Astrocyte (in vitro differentiated cells and primary cell): ENCODE results near the gene RPS2. TPM values are rescaled to one million over a fixed set of nuclear protein-coding genes. Genes with fewer than 3 reads are reported as not detected.

Experiments
- DNase-seq: peaks from one replicate; pipeline ENCODE4 v3.0.0-alpha.2; 2010; ENCODE audit warnings: low read depth
- FAIRE-seq: peaks from 2 replicates; lab custom pipeline; 2011; peaks lifted over from hg19 to GRCh38; lab: Jason Lieb, UNC
- H2AFZ ChIP-seq: 2 replicates; pipeline ENCODE4 v1.6.0; 2012; ENCODE audit warnings: low read depth, low read length, inconsistent platforms
- H3K27ac ChIP-seq: 2 replicates; pipeline ENCODE4 v1.5.1; 2011; ENCODE audit warnings: low read depth, low read length, inconsistent platforms
- H3K27me3 ChIP-seq: 2 replicates; pipeline ENCODE4 v1.6.0; 2011; ENCODE audit warnings: low read length, inconsistent platforms; ENCODE audit not compliant: insufficient read depth
- H3K36me3 ChIP-seq: 2 replicates; pipeline ENCODE4 v1.5.1; 2011; ENCODE audit warnings: low read length, inconsistent platforms; ENCODE audit not compliant: insufficient read depth
- H3K4me1 ChIP-seq: 2 replicates; pipeline ENCODE4 v1.5.1; 2011; ENCODE audit warnings: low read length, inconsistent platforms; ENCODE audit not compliant: insufficient read depth
- H3K4me2 ChIP-seq: 2 replicates; pipeline ENCODE4 v1.6.0; 2012; ENCODE audit warnings: low read length, inconsistent platforms
- H3K4me3 ChIP-seq: 2 replicates; pipeline ENCODE4 v1.5.1; 2011; ENCODE audit warnings: low read depth, mild to moderate bottlenecking, low read length, inconsistent platforms; ENCODE audit not compliant: insufficient read depth
- H3K79me2 ChIP-seq: 2 replicates; pipeline ENCODE4 v1.6.0; 2012; ENCODE audit warnings: mild to moderate bottlenecking, low read length, inconsistent platforms; ENCODE audit not compliant: insufficient read depth
- H3K9ac ChIP-seq: 2 replicates; pipeline ENCODE4 v1.6.0; 2012; ENCODE audit warnings: mild to moderate bottlenecking, low read length, inconsistent platforms
- H3K9me3 ChIP-seq: 2 replicates; pipeline ENCODE4 v1.5.1; 2012; ENCODE audit warnings: low read depth, mild to moderate bottlenecking, low read length, inconsistent platforms; ENCODE audit not compliant: insufficient read depth
- H4K20me1 ChIP-seq: 2 replicates; pipeline ENCODE4 v1.6.0; 2012; ENCODE audit warnings: low read length, inconsistent platforms; ENCODE audit not compliant: insufficient read depth
- H3K27ac Mint-ChIP-seq: one replicate; pipeline ENCODE4 v1.8.0; 2021; ENCODE audit warnings: mild to moderate bottlenecking, mixed read lengths; ENCODE audit not compliant: unreplicated experiment
- H3K27me3 Mint-ChIP-seq: one replicate; pipeline ENCODE4 v1.8.0; 2021; ENCODE audit warnings: low read depth, mixed read lengths; ENCODE audit not compliant: unreplicated experiment
- H3K36me3 Mint-ChIP-seq: one replicate; pipeline ENCODE4 v1.8.0; 2021; ENCODE audit warnings: low read depth, mixed read lengths; ENCODE audit not compliant: unreplicated experiment
- H3K4me1 Mint-ChIP-seq: one replicate; pipeline ENCODE4 v1.8.0; 2021; ENCODE audit warnings: low read depth, mixed read lengths; ENCODE audit not compliant: unreplicated experiment
- H3K4me3 Mint-ChIP-seq: one replicate; pipeline ENCODE4 v1.8.0; 2021; ENCODE audit warnings: mild to moderate bottlenecking, moderate library complexity, mixed read lengths; ENCODE audit not compliant: unreplicated experiment
- H3K9me3 Mint-ChIP-seq: one replicate; pipeline ENCODE4 v1.8.0; 2021; ENCODE audit warnings: mild to moderate bottlenecking, mixed read lengths; ENCODE audit not compliant: unreplicated experiment
- EZH2 ChIP-seq: IDR thresholded peaks from 2 replicates; pipeline ENCODE4 v1.6.1; 2012; ENCODE audit warnings: mild to moderate bottlenecking, low read length, inconsistent platforms; ENCODE audit not compliant: insufficient read depth
- total RNA-seq: library from RNA; stranded (reverse); gene quantifications from 2 replicates; pipeline ENCODE4 v1.2.1, GENCODE V29; 2021
- TF ChIP-seq, protein P1 (sequence below): IDR thresholded peaks from 2 replicates; pipeline ENCODE4 v1.5.1; 2011; ENCODE audit warnings: low read depth, mild to moderate bottlenecking, inconsistent platforms, low read length, moderate library complexity; ENCODE audit not compliant: insufficient read depth

The RPS2 gene
- total RNA-seq, 1 donor from 2014 or later = 2,534 TPM

GRCh38 chr16:1918351-1919326 is 46.0 kb downstream of the RPS2 start, which contains the start of gene HS3ST6:
TSS of gene HS3ST6 (minus strand) at chr16:1918415. CDS start at chr16:1918323, 92 bp downstream.
- DNase-seq (no peak), FAIRE-seq (no peak)
- Mint-ChIP-seq H3K9me3 (no peaks in the 10 kb centered on the region), H3K4me3 (no peak within 1 kb of the TSS), H3K27ac (no peak within 1 kb of the TSS), H3K27me3 (peaks cover 63% of the 10 kb centered on the region), H3K36me3 (no peaks in the 10 kb centered on the region), H3K4me1 (peaks cover 2% of the 10 kb centered on the region)
- no peak within 1 kb of the TSS for H3K27ac ChIP-seq
- peaks cover 71% of the 10 kb centered on the region for H3K27me3 ChIP-seq
- H3K9me3 ChIP-seq = no peaks in the 10 kb centered on the region
- no peaks in the 10 kb centered on the region for H3K4me1 ChIP-seq
- H3K79me2 ChIP-seq = no peaks in the 10 kb centered on the region
- no peak within 1 kb of the TSS for H2AFZ ChIP-seq
- H4K20me1 ChIP-seq = no peaks in the 10 kb centered on the region
- H3K9ac ChIP-seq = no peak within 1 kb of the TSS
- no peak within 1 kb of the TSS for H3K4me2 ChIP-seq
- TF ChIP-seq EZH2 = peak; percentile 62
- TF ChIP-seq, protein P1, sequence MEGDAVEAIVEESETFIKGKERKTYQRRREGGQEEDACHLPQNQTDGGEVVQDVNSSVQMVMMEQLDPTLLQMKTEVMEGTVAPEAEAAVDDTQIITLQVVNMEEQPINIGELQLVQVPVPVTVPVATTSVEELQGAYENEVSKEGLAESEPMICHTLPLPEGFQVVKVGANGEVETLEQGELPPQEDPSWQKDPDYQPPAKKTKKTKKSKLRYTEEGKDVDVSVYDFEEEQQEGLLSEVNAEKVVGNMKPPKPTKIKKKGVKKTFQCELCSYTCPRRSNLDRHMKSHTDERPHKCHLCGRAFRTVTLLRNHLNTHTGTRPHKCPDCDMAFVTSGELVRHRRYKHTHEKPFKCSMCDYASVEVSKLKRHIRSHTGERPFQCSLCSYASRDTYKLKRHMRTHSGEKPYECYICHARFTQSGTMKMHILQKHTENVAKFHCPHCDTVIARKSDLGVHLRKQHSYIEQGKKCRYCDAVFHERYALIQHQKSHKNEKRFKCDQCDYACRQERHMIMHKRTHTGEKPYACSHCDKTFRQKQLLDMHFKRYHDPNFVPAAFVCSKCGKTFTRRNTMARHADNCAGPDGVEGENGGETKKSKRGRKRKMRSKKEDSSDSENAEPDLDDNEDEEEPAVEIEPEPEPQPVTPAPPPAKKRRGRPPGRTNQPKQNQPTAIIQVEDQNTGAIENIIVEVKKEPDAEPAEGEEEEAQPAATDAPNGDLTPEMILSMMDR = no peak
- no peak within 1 kb of the TSS for H3K4me3 ChIP-seq
- no peaks in the 10 kb centered on the region for H3K36me3 ChIP-seq

DNA sequence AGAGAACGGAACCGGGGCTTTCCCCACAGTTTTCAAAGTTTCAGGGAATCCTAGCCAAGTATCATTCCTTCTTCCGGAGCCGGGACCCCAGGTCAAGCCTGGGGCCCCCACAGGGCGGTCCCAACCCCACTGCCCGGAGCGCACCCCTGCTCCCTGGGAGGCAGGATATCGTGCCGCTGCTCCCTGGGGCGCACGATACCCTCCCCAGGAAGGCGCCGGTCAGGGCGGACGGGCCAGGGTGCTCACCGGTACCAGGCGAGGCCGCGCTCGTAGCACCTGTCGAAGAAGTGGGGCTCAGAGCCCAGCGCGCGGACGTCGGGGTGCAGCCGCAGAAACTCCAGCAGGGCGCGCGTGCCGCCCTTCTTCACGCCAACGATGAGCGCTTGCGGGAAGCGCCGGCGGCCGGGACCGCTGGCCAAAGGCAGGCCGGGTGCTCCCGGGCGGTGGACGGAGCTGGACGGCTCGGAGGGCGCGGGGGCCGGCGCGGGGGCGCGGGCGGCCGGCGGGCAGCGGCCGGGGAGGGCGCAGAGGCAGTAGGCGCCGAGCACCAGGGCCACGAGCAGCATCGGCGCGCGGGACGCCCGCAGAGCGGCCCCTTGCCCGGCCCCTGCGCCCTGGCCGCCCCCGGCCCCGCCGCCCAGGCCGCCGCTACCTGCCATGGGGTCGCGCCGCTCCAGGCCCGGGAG is 46.8 kb downstream of the RPS2 start:
- Mint-ChIP-seq H3K4me3 (no peak overlapping the region), H3K27ac (no peak overlapping the region), H3K27me3 (peaks cover 59% of the 10 kb centered on the region), H3K36me3 (no peaks in the 10 kb centered on the region), H3K4me1 (peaks cover 2% of the 10 kb centered on the region), H3K9me3 (no peaks in the 10 kb centered on the region)
- H3K4me3 ChIP-seq = no peak overlapping the region
- no peaks in the 10 kb centered on the region for H3K9me3 ChIP-seq
- H3K79me2 ChIP-seq = no peaks in the 10 kb centered on the region
- peak; percentile 94 for TF ChIP-seq EZH2
- TF ChIP-seq, protein P1 = no peak
- no peaks in the 10 kb centered on the region for H3K36me3 ChIP-seq
- FAIRE-seq = no peak
- no peak overlapping the region for H3K27ac ChIP-seq
- H4K20me1 ChIP-seq = no peaks in the 10 kb centered on the region
- no peak overlapping the region for H3K9ac ChIP-seq
- peaks cover 64% of the 10 kb centered on the region for H3K27me3 ChIP-seq
- no peak overlapping the region for H2AFZ ChIP-seq
- no peak for DNase-seq
- no peaks in the 10 kb centered on the region for H3K4me1 ChIP-seq
- no peak overlapping the region for H3K4me2 ChIP-seq
